Liver (tissue), 9 donors: Measurements from ENCODE around the gene PTCD2. TPM values are rescaled to one million over a fixed set of nuclear protein-coding genes. Genes with fewer than 3 reads are reported as not detected.

ENCODE experiments used
- DNase-seq: peaks from one replicate; pipeline ENCODE4 v3.0.0-alpha.2; 2017; ENCODE audit warnings: low spot score
- H3K27ac ChIP-seq, 2 donors: one replicate each; pipeline ENCODE4 v1.7.0; 2013; ENCODE audit warnings: inconsistent platforms in 2 of 2, low read length in 2 of 2, control low read depth in 1 of 2, low read depth in 1 of 2, mild to moderate bottlenecking in 1 of 2
- H3K27me3 ChIP-seq, 4 donors: one replicate each; pipeline versions ENCODE4 v1.6.1 to v1.7.0; 2013; ENCODE audit warnings: low read length in 3 of 4, inconsistent platforms in 1 of 4, mild to moderate bottlenecking in 1 of 4, moderate library complexity in 1 of 4; ENCODE audit not compliant: control insufficient read depth in 4 of 4, insufficient read depth in 4 of 4
- H3K36me3 ChIP-seq, 4 donors: one replicate each; pipeline versions ENCODE4 v1.6.1 to v1.7.0; 2013; ENCODE audit warnings: low read length in 3 of 4, mild to moderate bottlenecking in 3 of 4, low read depth in 1 of 4, moderate library complexity in 1 of 4; ENCODE audit not compliant: control insufficient read depth in 4 of 4, insufficient read depth in 3 of 4
- H3K4me1 ChIP-seq, 4 donors: one replicate each; pipeline versions ENCODE4 v1.6.1 to v1.7.0; 2013; ENCODE audit warnings: low read length in 3 of 4, mild to moderate bottlenecking in 3 of 4, moderate library complexity in 1 of 4; ENCODE audit not compliant: control insufficient read depth in 4 of 4, insufficient read depth in 4 of 4
- H3K4me3 ChIP-seq, 3 donors: one replicate each; pipeline versions ENCODE4 v1.6.1 to v1.7.0; 2013; ENCODE audit warnings: low read length in 3 of 3, control low read depth in 1 of 3, low read depth in 1 of 3, mild to moderate bottlenecking in 1 of 3
- H3K9ac ChIP-seq, 2 donors: one replicate each; pipeline ENCODE4 v1.7.0; 2013; ENCODE audit warnings: low read length in 2 of 2, mild to moderate bottlenecking in 2 of 2, moderate library complexity in 2 of 2, control low read depth in 1 of 2, low read depth in 1 of 2
- H3K9me3 ChIP-seq, 4 donors: one replicate each; pipeline versions ENCODE4 v1.6.1 to v1.7.0; 2013; ENCODE audit warnings: low read length in 3 of 4; ENCODE audit not compliant: control insufficient read depth in 4 of 4
- ATF3 ChIP-seq: IDR thresholded peaks from 2 replicates; pipeline ENCODE4 v1.6.1; 2016; ENCODE audit warnings: antibody characterized with exemption
- CTCF ChIP-seq: fragments of 150-350 bp; IDR thresholded peaks from 2 replicates; pipeline ENCODE4 v1.5.1; 2017; ENCODE audit warnings: improper control_type of control experiment, low read depth, low read length; ENCODE audit not compliant: missing input control
- EGR1 ChIP-seq, 2 donors: IDR thresholded peaks; 2 replicates each; pipeline ENCODE4 v1.6.1; 2016 to 2018; ENCODE audit warnings: antibody characterized with exemption in 2 of 2, low read depth in 2 of 2
- FOXA2 ChIP-seq: IDR thresholded peaks from 2 replicates; pipeline ENCODE4 v1.6.1; 2016; ENCODE audit warnings: antibody characterized with exemption
- GABPA ChIP-seq, 2 donors: IDR thresholded peaks in 1 of 2; conservative IDR thresholded peaks in 1 of 2; 2 replicates each; pipeline ENCODE4 v1.6.1; 2016; ENCODE audit warnings: antibody characterized with exemption in 2 of 2, mild to moderate bottlenecking in 1 of 2, moderate library complexity in 1 of 2
- HNF4A ChIP-seq, 2 donors: conservative IDR thresholded peaks; 2 replicates each; pipeline ENCODE4 v1.6.1; 2016; ENCODE audit warnings: antibody characterized with exemption in 2 of 2, mild to moderate bottlenecking in 2 of 2
- HNF4G ChIP-seq: IDR thresholded peaks from 2 replicates; pipeline ENCODE4 v1.6.1; 2016; ENCODE audit warnings: antibody characterized with exemption
- JUND ChIP-seq, 2 donors: IDR thresholded peaks; 2 replicates each; pipeline ENCODE4 v1.6.1; 2016; ENCODE audit warnings: antibody characterized with exemption in 2 of 2
- MAX ChIP-seq: IDR thresholded peaks from 2 replicates; pipeline ENCODE4 v1.6.1; 2016; ENCODE audit warnings: antibody characterized with exemption
- NR2F2 ChIP-seq: IDR thresholded peaks from 2 replicates; pipeline ENCODE4 v1.6.1; 2016; ENCODE audit warnings: antibody characterized with exemption
- RAD21 ChIP-seq, 2 donors: IDR thresholded peaks; 2 replicates each; pipeline ENCODE4 v1.6.1; 2016; ENCODE audit warnings: antibody characterized with exemption in 2 of 2, mild to moderate bottlenecking in 2 of 2
- REST ChIP-seq: IDR thresholded peaks from 2 replicates; pipeline ENCODE4 v1.6.1; 2016; ENCODE audit warnings: antibody characterized with exemption, mild to moderate bottlenecking
- RXRA ChIP-seq, 2 donors: IDR thresholded peaks; 2 replicates each; pipeline ENCODE4 v1.6.1; 2017 to 2018; ENCODE audit warnings: antibody characterized with exemption in 2 of 2, mild to moderate bottlenecking in 1 of 2
- SP1 ChIP-seq: IDR thresholded peaks from 2 replicates; pipeline ENCODE4 v1.6.1; 2018; ENCODE audit warnings: antibody characterized with exemption, mild to moderate bottlenecking
- TAF1 ChIP-seq: conservative IDR thresholded peaks from 2 replicates; pipeline ENCODE4 v1.6.1; 2016; ENCODE audit warnings: antibody characterized with exemption, mild to moderate bottlenecking
- YY1 ChIP-seq: IDR thresholded peaks from 2 replicates; pipeline ENCODE4 v1.6.1; 2016; ENCODE audit warnings: antibody characterized with exemption, mild to moderate bottlenecking
- ZBTB33 ChIP-seq: IDR thresholded peaks from 2 replicates; pipeline ENCODE4 v1.6.1; 2016; ENCODE audit warnings: antibody characterized with exemption
- WGBS: extraction: QIAGEN DNeasy Blood & Tissue Kit; methylation state at CpG from one replicate; pipeline ENCODE4 v1.1.7; 2013; 5-methylcytosine and 5-hydroxymethylcytosine counted together
- polyA plus RNA-seq, 2 donors: library from polyadenylated mRNA; stranded (reverse) in 1 of 2; unstranded in 1 of 2; fragments of 200-250 nt in 1 of 2; fragments of >200 nt in 1 of 2; fragmentation: Nextera tagmentation in 1 of 2; extraction: Ambion mirVana in 1 of 2; gene quantifications; one replicate each; pipeline versions ENCODE4 v1.2.1 to v1.2.3, GENCODE V29; 2013 to 2015
- total RNA-seq, 2 donors: library from RNA; depleted of rRNA; stranded (reverse); fragments of >200 nt; gene quantifications; one replicate each; pipeline ENCODE4 v1.2.3, GENCODE V29; 2014
- donor health status: healthy.
- donor health status: healthy.
- donor health status: healthy.
- donor health status: healthy.
- donor health status: healthy.

The PTCD2 gene
- total and polyA plus RNA-seq, 4 donors: 4.4 to 5.9 (median 5.2) TPM

GRCh38 chr5:72273547-72273946 is 46.6 kb upstream of the PTCD2 start:
- Histone ChIP-seq H3K4me3 (no peak overlapping the region), H3K9ac (no peak overlapping the region), H3K4me1 (peaks cover 0 to 4% (median 0%) of the 10 kb centered on the region in 4 donors), H3K36me3 (no peaks in the 10 kb centered on the region), H3K9me3 (no peaks in the 10 kb centered on the region), H3K27ac (no peak overlapping the region), H3K27me3 (no peaks in the 10 kb centered on the region)
- WGBS: 96% methylated on average over 7 of the region's 7 CpGs
- no peak for DNase-seq
- TF ChIP-seq CTCF (no peak), JUND (IDR thresholded peaks at IDR 0.05) (no peak), SP1 (no peak), ZBTB33 (no peak), HNF4A (conservative IDR thresholded peaks at IDR 0.05) (no peak), YY1 (no peak), TAF1 (no peak), NR2F2 (no peak)

- H3K4me1 ChIP-seq: no peaks in the 10 kb centered on the region
- 98% methylated on average over 3 of the region's 3 CpGs for WGBS
- TF ChIP-seq HNF4A (conservative IDR thresholded peaks at IDR 0.05): no peak
- no peak for TF ChIP-seq RAD21 (IDR thresholded peaks at IDR 0.05)
- no peak for TF ChIP-seq EGR1 (IDR thresholded peaks at IDR 0.05; ENCODE audit: low read depth in 2 of 2)
- TF ChIP-seq SP1: no peak
- TF ChIP-seq FOXA2: no peak
- TF ChIP-seq JUND (IDR thresholded peaks at IDR 0.05): no peak
- no peak for TF ChIP-seq RXRA (IDR thresholded peaks at IDR 0.05)
- TF ChIP-seq GABPA (IDR thresholded peaks at IDR 0.05 in 1 of 2, conservative IDR thresholded peaks at IDR 0.05 in 1 of 2): no peak
- TF ChIP-seq NR2F2: no peak
- TF ChIP-seq MAX: no peak
- no peak for TF ChIP-seq YY1
- no peak for TF ChIP-seq ATF3
- no peak for TF ChIP-seq HNF4G
- no peak for TF ChIP-seq REST
- no peak overlapping the region for H3K9ac ChIP-seq
- H3K4me3 ChIP-seq: no peak overlapping the region
- H3K27me3 ChIP-seq: no peaks in the 10 kb centered on the region
- H3K36me3 ChIP-seq: no peaks in the 10 kb centered on the region
- H3K27ac ChIP-seq: no peak overlapping the region
- H3K9me3 ChIP-seq: no peaks in the 10 kb centered on the region
- DNase-seq: no peak
These were observed 43.9 kb upstream of the PTCD2 start for GRCh38 chr5:72276219-72276752.
